ENCODE measurements around the gene PTGIS. TPM values are rescaled to one million over a fixed set of nuclear protein-coding genes. Genes with fewer than 3 reads are reported as not detected.

PTGIS gene
- total RNA-seq, 8 experiments from 2014 or later: 0.22 to 36.5 (median 1.3) TPM

- in situ Hi-C loops (cut with MboI; ENCODE audit: low pct_unique_long_range_greater_than_20kb in 2 of 9, low sequenced_read_pairs in 9 of 9, unreplicated experiment in 9 of 9): no loop called here
- WGBS, 10 experiments: 50 to 100% (median 67%) methylated on average over 1 to 6 of the region's 6 CpGs; no CpG with 5 or more reads in 3 of the 10 experiments
- H3K4me3 ChIP-seq: no peak overlapping the region
- H3K27ac ChIP-seq: no peak overlapping the region
- peaks cover 0 to 5% of the 10 kb centered on the region in 2 donors for H3K4me1 ChIP-seq (replicated peaks in 1 of 2)
- no peak for ATAC-seq (replicated peaks in 6 of 8)
Measured at GRCh38 chr20:49455691-49456090, 112.2 kb downstream of the PTGIS start.

Other genes with a start within 250 kb of the PTGIS start
- gene KCNB1, start 85.5 kb downstream of the PTGIS start, total RNA-seq: 10 to 100 TPM in 1 of 8 experiments, 1 to 10 TPM in 6, under 1 TPM in 1; 0.58 to 11.5 (median 3.1) TPM
- gene B4GALT5, start 145.7 kb upstream of the PTGIS start, total RNA-seq: 10 to 100 TPM; 18.6 to 69.8 (median 37.5) TPM
- 10 to 100 TPM in 3 of 8 experiments, 1 to 10 TPM in 5; 3.7 to 15.5 (median 7.1) TPM for gene SLC9A8, start 244.7 kb upstream of the PTGIS start, total RNA-seq

Measured in motor neuron (in vitro differentiated cells).